HCT116 (cell line): Measurements from ENCODE around the gene SNX8. TPM values are rescaled to one million over a fixed set of nuclear protein-coding genes. Genes with fewer than 3 reads are reported as not detected.

Experiments used
- ATAC-seq: fragments of 200-7000 bp; cut with Tn5 transposase; 2 replicates; pipeline ENCODE4 v1.9.1; 2020; ENCODE audit warnings: mild to moderate bottlenecking, moderate library complexity
- BruUV-seq: library from RNA; stranded (reverse); fragments of 400-500 nt; replicated peaks from 2 replicates; lab custom pipeline; 2021; lab: Mats Ljungman, UMichigan
- CTCF ChIA-PET: fragments of 300-600 bp; sonication (Branson Sonifier 250); formaldehyde crosslinking; loops from one replicate; lab custom pipeline; 2021; ENCODE audit warnings: antibody characterized with exemption; lab: Charles Lee
- POLR2A ChIA-PET: fragments of 300-600, 350-600 bp; sonication (Branson Sonifier 250); formaldehyde crosslinking; loops from one replicate; lab custom pipeline; 2021; ENCODE audit warnings: antibody characterized with exemption; lab: Charles Lee
- RAD21 ChIA-PET, 2 experiments: fragments of 300-600 bp; sonication (Branson Sonifier 250); formaldehyde crosslinking; loops; one replicate each; lab custom pipeline; 2023; ENCODE audit warnings: low total read pairs in 2 of 2; ENCODE audit not compliant: uncharacterized antibody in 2 of 2, unreplicated experiment in 2 of 2, low non-redundant PET in 1 of 2; lab: Charles Lee
- DNase-seq: peaks from one replicate; pipeline ENCODE4 v3.0.0-alpha.2; 2010; ENCODE audit warnings: low read depth, low spot score
- H2AFZ ChIP-seq: fragments of 200-600 bp; shearing (Covaris generic), sonication (generic); 2 replicates; pipeline ENCODE4 v1.6.1; 2017; ENCODE audit warnings: low read depth, mixed run types, mixed read lengths, antibody characterized with exemption, low read length; ENCODE audit not compliant: poor library complexity, severe bottlenecking
- H3K27ac ChIP-seq: 2 replicates; pipeline ENCODE4 v1.5.1; 2012; ENCODE audit warnings: low read depth, low read length
- H3K27me3 ChIP-seq: fragments of 200-600 bp; sonication (generic); 2 replicates; pipeline ENCODE4 v1.6.1; 2016; ENCODE audit warnings: mixed run types, low read length, mixed read lengths; ENCODE audit not compliant: insufficient read depth
- H3K36me3 ChIP-seq, 2 experiments: fragments of 200-500 bp in 1 of 2; fragments of 200-600 bp in 1 of 2; sonication (Bioruptor generic) in 1 of 2; sonication (generic) in 1 of 2; 2 replicates each; pipeline versions ENCODE4 v1.5.1 to v1.6.1; 2014 to 2016; ENCODE audit warnings: low read length in 2 of 2, inconsistent platforms in 1 of 2, mixed read lengths in 1 of 2, mixed run types in 1 of 2; ENCODE audit not compliant: insufficient read depth in 2 of 2, control insufficient read depth in 1 of 2
- H3K4me1 ChIP-seq, 2 experiments: fragments of 200-600 bp in 1 of 2; sonication (generic) in 1 of 2; 2 replicates each; pipeline versions ENCODE4 v1.5.1 to v1.6.1; 2012 to 2017; ENCODE audit warnings: low read length in 2 of 2, inconsistent platforms in 1 of 2, mild to moderate bottlenecking in 1 of 2, mixed read lengths in 1 of 2, mixed run types in 1 of 2, moderate library complexity in 1 of 2; ENCODE audit not compliant: insufficient read depth in 2 of 2, control insufficient read depth in 1 of 2
- H3K4me2 ChIP-seq: fragments of 200-600 bp; sonication (generic); 2 replicates; pipeline ENCODE4 v1.6.1; 2017; ENCODE audit warnings: mixed run types, low read length, mixed read lengths
- H3K4me3 ChIP-seq, 2 experiments: fragments of 200-600 bp in 1 of 2; sonication (generic) in 1 of 2; replicated peaks in 1 of 2; 2 replicates each; pipeline ENCODE4 v1.5.1; 2011 to 2016; ENCODE audit warnings: low read length in 2 of 2, control low read depth in 1 of 2, low read depth in 1 of 2, mild to moderate bottlenecking in 1 of 2, mixed read lengths in 1 of 2, mixed run types in 1 of 2
- H3K79me2 ChIP-seq: fragments of 200-600 bp; sonication (generic); 2 replicates; pipeline ENCODE4 v1.6.1; 2017; ENCODE audit warnings: mild to moderate bottlenecking, mixed run types, low read length, moderate library complexity, mixed read lengths; ENCODE audit not compliant: insufficient read depth
- H3K9ac ChIP-seq: fragments of 200-600 bp; sonication (generic); 2 replicates; pipeline ENCODE4 v1.6.1; 2016; ENCODE audit warnings: low read length, mixed read lengths
- H3K9me2 ChIP-seq: fragments of 200-600 bp; sonication (generic), shearing (Covaris generic); 2 replicates; pipeline ENCODE4 v1.6.1; 2017; ENCODE audit warnings: mixed run types, mild to moderate bottlenecking, moderate library complexity; ENCODE audit not compliant: insufficient read depth
- H3K9me3 ChIP-seq, 2 experiments: fragments of 200-500 bp in 1 of 2; fragments of 200-600 bp in 1 of 2; sonication (Bioruptor generic) in 1 of 2; sonication (generic) in 1 of 2; 2 replicates each; pipeline ENCODE4 v1.6.1; 2014 to 2017; ENCODE audit warnings: low read length in 2 of 2, mixed read lengths in 2 of 2, inconsistent platforms in 1 of 2, low read depth in 1 of 2, mild to moderate bottlenecking in 1 of 2, mixed run types in 1 of 2, moderate library complexity in 1 of 2; ENCODE audit not compliant: control insufficient read depth in 1 of 2, insufficient read depth in 1 of 2
- H4K20me1 ChIP-seq: fragments of 200-600 bp; sonication (generic), shearing (Covaris generic); 2 replicates; pipeline ENCODE4 v1.6.1; 2017; ENCODE audit warnings: mixed run types, mild to moderate bottlenecking, moderate library complexity; ENCODE audit not compliant: insufficient read depth
- ATF3 ChIP-seq: IDR thresholded peaks from 2 replicates; pipeline ENCODE4 v1.6.1; 2012
- CEBPB ChIP-seq: IDR thresholded peaks from 2 replicates; pipeline ENCODE4 v1.6.1; 2012; ENCODE audit warnings: low read depth
- EGR1 ChIP-seq: IDR thresholded peaks from 2 replicates; pipeline ENCODE4 v1.6.1; 2012; ENCODE audit warnings: low read depth
- ELF1 ChIP-seq: IDR thresholded peaks from 2 replicates; pipeline ENCODE4 v1.6.1; 2012; ENCODE audit warnings: low read depth, borderline replicate concordance
- EZH2phosphoT487 ChIP-seq: fragments of 200-600 bp; IDR thresholded peaks from 2 replicates; pipeline ENCODE4 v1.6.1; 2018; ENCODE audit warnings: antibody characterized with exemption, borderline replicate concordance
- FOSL1 ChIP-seq: IDR thresholded peaks from 2 replicates; pipeline ENCODE4 v1.6.1; 2012; ENCODE audit warnings: low read depth
- JUND ChIP-seq: IDR thresholded peaks from 2 replicates; pipeline ENCODE4 v1.6.1; 2012
- POLR2A ChIP-seq: IDR thresholded peaks from 2 replicates; pipeline ENCODE4 v1.7.0; 2011; ENCODE audit warnings: borderline replicate concordance; ENCODE audit not compliant: insufficient read depth, insufficient read length; ENCODE audit errors: extremely low read depth
- POLR2AphosphoS5 ChIP-seq: IDR thresholded peaks from 2 replicates; pipeline ENCODE4 v1.6.1; 2011; ENCODE audit warnings: mild to moderate bottlenecking, low read depth, low read length, moderate library complexity
- SIN3A ChIP-seq: IDR thresholded peaks from 2 replicates; pipeline ENCODE4 v1.6.1; 2012; ENCODE audit warnings: low read depth
- SRF ChIP-seq: IDR thresholded peaks from 2 replicates; pipeline ENCODE4 v1.6.1; 2012; ENCODE audit warnings: low read depth
- intact Hi-C: fragments of 100-400 bp; cut with micrococcal nuclease; formaldehyde crosslinking; loops from 2 replicates; pipeline ENCODE4 v1.10.0; 2022
- total RNA-seq: library from RNA; stranded (reverse); gene quantifications from one replicate; pipeline ENCODE4 v1.2.1, GENCODE V29; 2021; ENCODE audit not compliant: unreplicated experiment
- TF ChIP-seq, protein P1 (sequence below): IDR thresholded peaks from 2 replicates; pipeline ENCODE4 v1.6.1; 2011; ENCODE audit warnings: mild to moderate bottlenecking, low read length, moderate library complexity; ENCODE audit not compliant: insufficient replicate concordance; ENCODE audit errors: extremely low read depth

SNX8 gene
- total RNA-seq, 1 experiment from 2014 or later: 41.7 TPM

DNA sequence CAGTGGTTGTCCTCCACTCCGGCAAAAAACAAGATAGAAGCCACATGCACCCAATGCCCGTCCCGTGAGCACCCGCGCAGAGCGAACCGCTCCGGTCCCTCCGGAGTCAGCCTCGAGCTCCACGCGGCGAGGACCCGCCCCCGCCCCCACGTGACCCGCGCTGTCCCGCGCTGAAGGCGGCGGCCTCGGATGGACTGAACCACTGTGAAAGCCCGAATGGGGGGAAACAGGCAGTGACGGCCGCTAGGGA, 39.6 kb upstream of the SNX8 start:
- peaks cover 45% of the 10 kb centered on the region for H3K79me2 ChIP-seq
- TF ChIP-seq, protein P1, sequence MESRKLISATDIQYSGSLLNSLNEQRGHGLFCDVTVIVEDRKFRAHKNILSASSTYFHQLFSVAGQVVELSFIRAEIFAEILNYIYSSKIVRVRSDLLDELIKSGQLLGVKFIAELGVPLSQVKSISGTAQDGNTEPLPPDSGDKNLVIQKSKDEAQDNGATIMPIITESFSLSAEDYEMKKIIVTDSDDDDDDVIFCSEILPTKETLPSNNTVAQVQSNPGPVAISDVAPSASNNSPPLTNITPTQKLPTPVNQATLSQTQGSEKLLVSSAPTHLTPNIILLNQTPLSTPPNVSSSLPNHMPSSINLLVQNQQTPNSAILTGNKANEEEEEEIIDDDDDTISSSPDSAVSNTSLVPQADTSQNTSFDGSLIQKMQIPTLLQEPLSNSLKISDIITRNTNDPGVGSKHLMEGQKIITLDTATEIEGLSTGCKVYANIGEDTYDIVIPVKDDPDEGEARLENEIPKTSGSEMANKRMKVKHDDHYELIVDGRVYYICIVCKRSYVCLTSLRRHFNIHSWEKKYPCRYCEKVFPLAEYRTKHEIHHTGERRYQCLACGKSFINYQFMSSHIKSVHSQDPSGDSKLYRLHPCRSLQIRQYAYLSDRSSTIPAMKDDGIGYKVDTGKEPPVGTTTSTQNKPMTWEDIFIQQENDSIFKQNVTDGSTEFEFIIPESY: no peak
- TF ChIP-seq POLR2AphosphoS5: peak; percentile 91
- peak; percentile 96 for TF ChIP-seq POLR2A
- TF ChIP-seq, all 23 proteins: peak for 2
- POLR2A ChIA-PET: interaction anchor here (0.6 to 1.4 kb wide), 6 partner anchors 16 to 356 kb away, joined by 3 to 6 read pairs (median 4); no protein-coding TSS in a partner anchor

DNA sequence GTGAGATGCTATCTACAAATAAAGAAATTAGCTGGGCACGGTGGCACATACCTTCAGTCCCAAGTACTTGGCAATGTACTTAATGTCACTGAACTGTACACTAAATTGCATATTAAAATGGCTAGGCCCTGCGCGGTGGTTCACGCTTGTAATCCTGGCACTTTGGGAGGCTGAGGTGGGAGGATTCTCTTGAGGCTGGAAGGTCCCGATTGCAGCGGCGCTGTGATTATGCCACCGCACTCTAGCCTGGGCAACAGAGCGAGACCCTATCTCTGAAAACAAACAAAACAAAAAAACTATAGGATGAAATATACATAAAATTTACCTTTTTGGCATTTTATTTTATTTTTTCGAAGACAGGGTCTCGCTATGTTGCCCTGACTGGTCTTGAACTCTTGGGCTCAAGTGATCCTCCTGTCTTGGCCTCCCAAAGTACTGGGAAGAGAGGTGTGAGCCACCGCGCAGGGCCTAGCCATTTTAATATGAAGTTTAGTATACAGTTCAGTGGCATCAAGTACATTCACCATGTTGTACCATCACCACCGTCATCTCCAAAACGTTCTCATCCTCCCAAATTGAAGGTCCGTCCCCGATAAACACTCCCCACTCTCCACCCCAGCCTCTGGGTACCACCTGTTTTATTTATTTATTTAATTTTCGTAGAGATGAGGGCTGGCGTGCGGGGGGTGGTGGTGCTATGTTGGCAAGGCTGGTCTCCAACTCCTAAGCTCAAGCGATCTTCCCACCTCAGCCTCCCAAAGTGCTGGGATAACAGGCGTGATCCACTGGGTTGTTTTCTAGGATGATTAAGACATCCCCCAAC, 39.1 kb upstream of the SNX8 start:
- no peak for DNase-seq
- Histone ChIP-seq H4K20me1 (peaks cover 25% of the 10 kb centered on the region; the same call in 1 of the 2 replicates), H3K4me1 (peaks cover 6 to 33% of the 10 kb centered on the region in 2 experiments), H3K9ac (peak overlapping the region; percentile 97), H3K27ac (peak overlapping the region; percentile 78), H2AFZ (no peak overlapping the region), H3K9me2 (no peaks in the 10 kb centered on the region), H3K36me3 (peaks cover 5 to 19% of the 10 kb centered on the region in 2 experiments), H3K27me3 (no peaks in the 10 kb centered on the region), H3K4me3 (peak overlapping the region; percentile 98 to 99), H3K79me2 (peaks cover 40% of the 10 kb centered on the region), H3K4me2 (peak overlapping the region; percentile 86), H3K9me3 (no peaks in the 10 kb centered on the region)
- ChIA-PET RAD21 (interaction anchor here in 1 of 2 experiments (0.8 kb wide), 1 partner anchor 116 kb away, joined by 4 read pairs; no protein-coding TSS in a partner anchor), POLR2A (interaction anchor here (0.6 to 1.4 kb wide), 6 partner anchors 16 to 357 kb away, joined by 3 to 6 read pairs (median 4); no protein-coding TSS in a partner anchor), CTCF (no interaction called here)
- ATAC-seq: peak; percentile 27
- intact Hi-C loops: no loop called here
- TSS peak; percentile 91 for BruUV-seq
- TF ChIP-seq EZH2phosphoT487 (no peak), JUND (no peak), ATF3 (no peak), ELF1 (no peak), FOSL1 (no peak), EGR1 (no peak), CEBPB (no peak), SRF (no peak), SIN3A (no peak)

More for the DNA sequence above, 39.6 kb upstream of the SNX8 start:
- H2AFZ ChIP-seq: peak overlapping the region; percentile 83
- H4K20me1 ChIP-seq: peaks cover 30% of the 10 kb centered on the region; the same call in 1 of the 2 replicates
- peak; percentile 79 for ATAC-seq
- no peaks in the 10 kb centered on the region for H3K9me3 ChIP-seq
- no peaks in the 10 kb centered on the region for H3K9me2 ChIP-seq
- H3K4me3 ChIP-seq: peak overlapping the region; percentile 98 to 99
- ChIA-PET CTCF (no interaction called here), RAD21 (interaction anchor here in 1 of 2 experiments (0.8 kb wide), 1 partner anchor 115 kb away, joined by 4 read pairs; no protein-coding TSS in a partner anchor)
- H3K4me2 ChIP-seq: peak overlapping the region; percentile 86
- no TSS peak for BruUV-seq
- peak overlapping the region; percentile 97 for H3K9ac ChIP-seq
- peak overlapping the region; percentile 78 for H3K27ac ChIP-seq
- DNase-seq: peak; percentile 83
- peaks cover 7 to 24% of the 10 kb centered on the region in 2 experiments for H3K36me3 ChIP-seq
- no peaks in the 10 kb centered on the region for H3K27me3 ChIP-seq
- intact Hi-C loops: loop anchor here (2.0 kb wide), 1 partner anchor 39 kb away; the partner anchor contains the start of gene SNX8
- peaks cover 6 to 33% of the 10 kb centered on the region in 2 experiments for H3K4me1 ChIP-seq
